GM19468 (cell line): Measurements from ENCODE around the gene MMP24.

Source experiments
- ATAC-seq: cut with Tn5 transposase; IDR thresholded peaks from one replicate; pipeline ENCODE4 v1.9.1; 2021; ENCODE audit warnings: mild to moderate bottlenecking, moderate library complexity, moderate number of reproducible peaks; ENCODE audit not compliant: unreplicated experiment; ENCODE audit errors: extremely low read depth

MMP24 gene

DNA sequence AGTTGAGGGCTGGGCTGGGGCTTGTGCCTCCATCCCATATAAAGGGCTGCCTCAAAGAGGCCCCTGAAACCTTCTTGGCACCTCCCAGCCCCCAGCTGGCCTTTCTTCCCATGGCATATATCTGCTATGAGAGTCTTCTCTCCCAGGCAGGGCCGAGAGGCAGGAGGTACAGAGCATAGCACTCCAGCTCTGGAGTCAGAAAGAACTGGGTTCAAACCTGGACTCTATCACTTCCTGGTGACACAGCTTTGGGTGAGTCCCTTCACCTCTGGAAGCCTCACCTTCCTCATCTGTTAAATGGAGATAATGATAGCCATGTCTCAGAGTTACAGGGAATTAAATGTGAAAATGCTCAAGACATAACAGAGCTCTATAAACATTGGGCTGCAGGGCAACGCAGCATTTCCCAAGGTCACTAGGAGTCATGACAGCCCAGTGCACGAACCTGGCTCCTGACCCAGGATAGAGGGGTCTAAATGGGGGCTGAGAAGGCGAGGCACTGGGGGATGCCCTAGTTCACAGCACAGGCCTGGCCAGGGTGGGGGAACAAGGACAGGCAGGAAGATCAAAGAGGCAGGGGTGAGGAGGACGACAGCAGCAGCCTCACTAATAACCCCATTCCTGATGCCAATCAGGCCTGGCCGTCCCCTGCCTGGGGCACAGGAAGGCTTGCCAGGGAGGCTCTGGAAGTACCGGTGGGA lies 63.8 kb downstream of the MMP24 start:
- ATAC-seq = no peak

DNA sequence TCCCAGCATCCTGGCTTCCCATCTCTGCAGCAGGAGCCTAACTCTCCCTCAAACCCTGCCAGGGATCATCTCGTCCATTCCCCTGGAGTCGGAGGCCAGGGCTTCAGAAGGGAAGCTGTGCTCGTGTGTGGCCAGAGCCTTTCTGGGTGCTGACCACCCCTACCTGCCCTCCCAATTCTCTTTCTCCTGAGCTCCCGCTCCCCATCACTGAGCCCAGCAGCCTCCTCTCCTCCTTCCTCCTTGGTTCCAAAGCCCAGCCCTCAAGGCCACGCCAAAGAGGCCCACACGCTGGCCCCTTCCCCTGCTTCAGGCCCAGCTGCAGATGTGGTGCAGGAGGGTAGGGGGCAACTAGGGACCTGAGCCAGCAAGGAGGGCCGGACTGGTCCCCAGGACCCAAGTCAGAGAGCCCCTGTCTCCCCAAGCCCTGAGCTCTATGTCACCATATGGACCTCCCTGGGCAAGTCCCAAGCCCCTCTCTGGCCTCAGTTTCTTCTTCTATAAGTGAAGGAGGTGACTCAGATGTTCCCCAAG lies 64.5 kb downstream of the MMP24 start:
- no peak for ATAC-seq

- ATAC-seq = no peak
These were observed 65.4 kb downstream of the MMP24 start, which contains the start of gene FAM83C for GRCh38 chr20:35291654-35292503. TSS of gene FAM83C (minus strand) at chr20:35292425. CDS start at chr20:35292304, 121 bp downstream.

- ATAC-seq = no peak
These were observed 66.2 kb downstream of the MMP24 start for GRCh38 chr20:35292504-35293285.

DNA sequence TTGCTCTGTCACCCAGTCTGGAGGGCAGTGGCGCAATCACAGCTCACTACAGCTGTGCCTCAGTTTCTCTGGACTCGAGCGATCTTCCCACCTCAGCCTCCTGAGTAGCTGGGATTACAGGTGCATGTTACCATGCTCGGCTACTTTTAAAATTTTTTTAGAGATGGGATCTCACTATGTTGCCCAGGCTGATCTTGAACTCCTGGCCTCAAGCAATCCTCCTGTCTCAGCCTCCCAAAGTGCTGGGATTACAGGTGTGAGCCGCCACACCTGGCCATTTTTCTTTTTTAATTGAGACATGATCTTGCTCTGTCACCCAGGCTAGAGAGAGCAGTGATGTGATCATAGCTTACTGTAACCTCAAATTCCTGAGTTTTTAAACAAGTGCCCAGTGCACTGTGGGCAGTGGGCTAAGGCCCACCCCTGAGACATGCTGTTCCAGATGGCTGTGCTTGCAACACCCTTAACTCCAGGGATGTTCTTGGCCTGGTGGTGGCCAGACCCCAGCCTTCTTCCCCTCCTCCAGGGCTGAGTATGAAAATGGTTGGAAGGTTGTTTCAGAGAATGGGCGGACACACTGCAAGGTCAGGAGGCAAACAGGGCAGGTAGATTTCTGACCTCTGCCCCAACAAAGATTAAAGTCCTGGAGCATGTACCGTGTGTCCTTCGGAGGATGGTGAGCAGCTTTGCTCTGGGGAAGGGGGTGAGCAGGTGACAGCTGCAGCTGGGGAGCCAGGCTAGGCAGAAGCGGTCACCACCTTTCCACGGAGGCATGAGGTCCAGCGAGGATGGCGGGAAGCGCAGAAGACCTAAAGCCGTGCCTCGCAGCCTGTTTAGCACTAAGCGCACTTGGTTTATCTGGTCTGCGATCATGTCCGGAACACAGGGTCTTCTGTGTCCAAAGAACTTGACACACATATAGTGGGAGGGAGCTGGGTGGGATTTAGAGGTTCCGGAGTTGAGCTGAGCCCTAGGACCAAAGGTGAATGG lies 67.1 kb downstream of the MMP24 start:
- no peak for ATAC-seq

GRCh38 chr20:35294293-35294685 lies 67.8 kb downstream of the MMP24 start:
- ATAC-seq = no peak

- no peak for ATAC-seq
These were observed 68.6 kb downstream of the MMP24 start for GRCh38 chr20:35295058-35295457.

DNA sequence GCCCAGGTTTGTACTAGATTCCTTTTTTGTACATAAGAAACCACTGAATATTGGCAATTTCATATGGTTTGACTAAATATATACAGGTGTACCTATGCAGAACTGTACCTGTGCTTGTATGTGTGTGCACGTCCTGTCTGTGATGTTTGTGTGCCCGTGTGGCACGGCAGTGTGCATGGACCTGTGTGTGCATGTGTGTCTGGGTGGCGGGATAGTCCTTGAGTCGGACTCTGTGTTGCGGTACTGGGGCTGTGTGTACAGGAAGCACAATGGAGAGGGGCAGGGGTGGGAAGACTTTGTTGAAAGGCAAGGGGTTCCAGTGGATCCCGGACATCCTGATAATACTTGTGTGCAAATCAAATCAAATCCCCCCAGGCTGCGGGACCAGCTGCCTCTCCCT lies 69.2 kb downstream of the MMP24 start:
- no peak for ATAC-seq

GRCh38 chr20:35296101-35296554 lies 69.6 kb downstream of the MMP24 start:
- no peak for ATAC-seq

GRCh38 chr20:35297155-35297554 lies 70.7 kb downstream of the MMP24 start:
- no peak for ATAC-seq

DNA sequence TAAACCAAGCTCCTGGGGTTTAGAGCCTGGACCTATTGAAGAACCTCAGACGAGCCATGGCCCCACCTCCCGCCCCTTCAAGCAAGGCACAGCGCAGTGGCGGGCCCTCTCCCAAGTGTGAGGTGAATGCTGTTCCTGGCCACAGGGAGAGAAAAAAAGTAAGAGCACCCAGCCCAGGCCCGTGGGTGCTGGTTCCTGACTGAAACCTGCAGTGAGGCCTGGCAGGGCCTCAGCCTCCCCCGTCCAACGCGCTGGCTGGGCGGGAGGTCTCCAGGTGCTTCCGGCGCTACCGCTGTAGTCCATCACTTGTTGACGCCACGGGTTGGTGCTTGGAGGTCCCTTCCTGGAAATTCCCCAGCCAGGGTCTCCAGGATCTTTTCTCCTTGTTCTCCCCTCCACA lies 71.2 kb downstream of the MMP24 start:
- ATAC-seq = no peak

- ATAC-seq = no peak
These were observed 71.8 kb downstream of the MMP24 start for GRCh38 chr20:35298264-35298663.

DNA sequence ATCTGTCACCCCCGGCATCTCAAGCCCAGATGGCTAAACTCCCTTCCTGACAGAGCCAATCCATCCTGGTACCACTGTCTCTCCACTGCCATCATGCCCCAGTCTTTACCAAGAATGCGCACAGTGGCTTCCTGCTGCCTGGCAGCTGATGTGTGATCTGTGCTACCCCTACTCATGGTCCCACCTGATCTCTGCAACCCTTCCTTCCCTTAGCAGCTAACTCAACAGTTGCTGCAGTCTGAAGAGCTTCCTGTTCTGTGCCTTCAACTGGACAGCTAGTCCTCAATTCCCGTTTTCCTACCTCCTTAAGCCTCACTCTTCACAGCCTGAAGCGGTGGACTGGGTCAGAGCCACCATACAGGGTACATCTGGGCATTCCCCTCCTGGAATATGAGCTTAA lies 73.3 kb downstream of the MMP24 start:
- no peak for ATAC-seq

DNA sequence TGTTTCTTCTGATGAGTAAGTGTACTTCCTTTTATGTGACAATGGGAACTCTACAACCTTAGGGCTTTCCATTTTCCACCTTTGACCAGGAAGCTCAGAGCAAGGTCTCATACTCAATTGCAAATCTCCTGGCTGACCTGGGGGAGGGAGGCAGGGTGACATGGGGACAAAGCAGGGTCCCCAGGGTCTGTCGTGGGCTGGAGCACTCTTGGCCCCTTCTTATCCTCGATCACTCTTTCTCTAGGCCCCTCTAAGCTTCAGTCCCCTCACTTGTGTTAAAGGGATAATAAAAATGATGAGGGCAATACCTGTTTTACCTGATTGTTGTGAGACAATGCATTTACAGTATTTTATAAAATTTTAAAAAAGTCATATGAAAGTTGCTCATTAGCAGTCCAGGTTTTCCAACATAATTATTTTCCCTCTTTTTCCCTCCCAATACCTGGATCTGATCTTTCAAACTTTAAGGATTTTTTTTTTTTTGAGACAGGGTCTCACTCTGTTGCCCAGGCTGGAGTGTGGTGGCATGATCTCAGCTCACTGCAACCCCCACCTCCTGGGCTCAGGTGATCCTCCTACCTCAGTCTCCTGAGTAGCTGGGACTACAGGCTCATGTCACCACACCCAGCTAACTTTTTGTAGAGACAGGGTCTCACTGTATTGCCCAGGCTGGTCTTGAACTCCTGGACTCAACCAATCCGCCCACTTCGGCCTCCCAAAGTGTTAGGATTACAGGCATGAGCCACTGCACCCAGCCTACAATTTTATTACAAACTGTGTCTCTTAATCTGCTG lies 74.2 kb downstream of the MMP24 start:
- ATAC-seq = no peak

GRCh38 chr20:35301426-35301825 lies 74.9 kb downstream of the MMP24 start:
- no peak for ATAC-seq

DNA sequence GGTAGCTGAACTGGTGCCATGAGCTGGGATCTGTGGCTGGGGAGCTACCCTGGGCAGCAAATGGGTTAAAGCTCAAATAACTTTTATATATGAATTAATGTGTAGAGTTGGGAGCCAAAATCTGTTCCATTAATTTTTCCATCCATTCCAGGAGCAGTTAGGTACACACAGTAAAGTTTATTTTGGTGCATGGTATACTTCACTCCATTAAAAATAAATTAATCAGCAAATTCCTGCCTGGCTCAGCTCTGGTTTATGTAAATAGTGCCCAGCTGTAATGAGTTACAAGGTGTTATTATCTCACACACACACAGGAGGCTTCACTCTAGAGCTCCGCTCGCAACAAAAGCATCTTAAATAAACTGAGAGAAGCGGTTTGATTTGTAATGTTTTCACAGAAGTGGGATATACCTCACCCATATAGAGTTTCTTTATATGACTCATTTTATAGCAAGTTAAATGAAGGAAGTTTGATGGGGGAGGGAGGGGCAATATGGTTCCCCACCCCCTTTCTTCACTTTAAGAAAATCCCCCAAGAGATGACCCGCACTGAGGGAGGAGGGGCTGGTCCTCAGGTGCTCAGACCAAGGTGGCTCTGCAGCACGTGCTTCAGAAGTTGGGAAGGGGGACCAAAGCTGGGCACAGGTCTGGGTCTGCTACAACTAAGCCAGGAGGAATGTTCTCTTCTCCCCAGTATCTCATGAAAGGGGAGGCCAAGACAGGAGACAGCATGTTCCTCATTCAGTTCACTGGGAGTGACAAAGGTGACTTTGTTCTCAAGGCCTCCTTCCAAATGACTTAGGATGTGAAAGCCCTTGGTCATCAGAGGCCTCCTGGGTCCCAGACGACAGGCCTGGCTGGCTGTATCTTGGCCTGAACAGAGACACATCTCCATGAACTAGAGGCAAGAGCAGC lies 76.2 kb downstream of the MMP24 start:
- no peak for ATAC-seq

DNA sequence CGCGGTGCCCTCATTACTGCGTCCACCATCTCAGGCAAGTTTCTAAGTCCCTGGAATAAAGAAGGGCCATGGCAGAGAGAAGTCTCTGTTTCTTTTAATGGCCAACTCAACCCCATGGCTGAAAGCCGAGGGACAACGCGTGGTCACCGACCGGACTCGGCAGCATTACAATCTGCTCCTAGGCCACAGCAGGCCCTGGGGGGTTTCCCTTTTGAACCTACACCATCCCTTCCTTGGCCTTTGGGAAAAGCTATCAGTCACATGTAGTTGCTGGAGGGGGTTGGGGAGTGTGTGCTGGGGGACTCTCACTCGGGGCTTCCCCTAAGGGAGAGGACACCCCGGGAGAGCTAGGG lies 76.9 kb downstream of the MMP24 start:
- ATAC-seq = no peak
